ENCODE data around the gene ABCB9. TPM values are rescaled to one million over a fixed set of nuclear protein-coding genes. Genes with fewer than 3 reads are reported as not detected.

The ABCB9 gene
- total and polyA plus RNA-seq, 9 donors, result 1.7 to 14.3 (median 5.5) TPM

GRCh38 chr12:123003257-123003656 lies 37.0 kb upstream of the ABCB9 start:
- no peaks in the 10 kb centered on the region for H3K27me3 ChIP-seq
- no peak overlapping the region for H3K4me3 ChIP-seq
- no peak for DNase-seq
- H3K9me3 ChIP-seq, result no peaks in the 10 kb centered on the region
- TF ChIP-seq, protein P1, sequence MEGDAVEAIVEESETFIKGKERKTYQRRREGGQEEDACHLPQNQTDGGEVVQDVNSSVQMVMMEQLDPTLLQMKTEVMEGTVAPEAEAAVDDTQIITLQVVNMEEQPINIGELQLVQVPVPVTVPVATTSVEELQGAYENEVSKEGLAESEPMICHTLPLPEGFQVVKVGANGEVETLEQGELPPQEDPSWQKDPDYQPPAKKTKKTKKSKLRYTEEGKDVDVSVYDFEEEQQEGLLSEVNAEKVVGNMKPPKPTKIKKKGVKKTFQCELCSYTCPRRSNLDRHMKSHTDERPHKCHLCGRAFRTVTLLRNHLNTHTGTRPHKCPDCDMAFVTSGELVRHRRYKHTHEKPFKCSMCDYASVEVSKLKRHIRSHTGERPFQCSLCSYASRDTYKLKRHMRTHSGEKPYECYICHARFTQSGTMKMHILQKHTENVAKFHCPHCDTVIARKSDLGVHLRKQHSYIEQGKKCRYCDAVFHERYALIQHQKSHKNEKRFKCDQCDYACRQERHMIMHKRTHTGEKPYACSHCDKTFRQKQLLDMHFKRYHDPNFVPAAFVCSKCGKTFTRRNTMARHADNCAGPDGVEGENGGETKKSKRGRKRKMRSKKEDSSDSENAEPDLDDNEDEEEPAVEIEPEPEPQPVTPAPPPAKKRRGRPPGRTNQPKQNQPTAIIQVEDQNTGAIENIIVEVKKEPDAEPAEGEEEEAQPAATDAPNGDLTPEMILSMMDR (IDR thresholded peaks at IDR 0.05), result no peak
- TF ChIP-seq EP300 (IDR thresholded peaks at IDR 0.05) (no peak), POLR2A (IDR thresholded peaks at IDR 0.05) (no peak)
- H3K36me3 ChIP-seq, result no peaks in the 10 kb centered on the region
- 89 to 93% (median 92%) methylated on average over 6 of the region's 6 CpGs for WGBS, 3 donors
- no peaks in the 10 kb centered on the region for H3K4me1 ChIP-seq (ENCODE audit: insufficient read depth)
- intact Hi-C loops (cut with DNase I), result no loop called here
- no peak overlapping the region for H3K27ac ChIP-seq

DNA sequence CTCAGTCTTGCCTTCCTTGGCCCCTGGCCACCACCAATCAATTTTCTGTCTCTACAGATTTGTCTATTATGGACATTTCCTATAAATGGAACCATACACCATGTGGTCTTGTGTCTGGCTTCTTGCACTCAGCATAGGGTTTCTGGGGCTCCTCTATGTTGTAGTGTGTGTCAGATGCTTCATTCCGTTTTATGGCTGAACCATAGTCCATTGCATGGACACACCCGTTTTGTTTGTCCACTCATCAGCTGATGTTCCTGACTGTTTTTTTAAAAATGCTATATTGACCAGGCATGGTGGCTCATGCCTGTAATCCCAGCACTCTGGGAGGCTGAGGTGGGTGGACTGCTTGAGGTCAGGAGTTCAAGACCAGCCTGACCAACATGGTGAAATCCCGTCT lies 35.2 kb upstream of the ABCB9 start:
- H3K9me3 ChIP-seq, result no peaks in the 10 kb centered on the region
- no peaks in the 10 kb centered on the region for H3K27me3 ChIP-seq
- no peaks in the 10 kb centered on the region for H3K4me1 ChIP-seq (ENCODE audit: insufficient read depth)
- no peak for DNase-seq
- TF ChIP-seq, protein P1 (IDR thresholded peaks at IDR 0.05), result no peak
- TF ChIP-seq POLR2A (IDR thresholded peaks at IDR 0.05) (no peak), EP300 (IDR thresholded peaks at IDR 0.05) (no peak)
- H3K27ac ChIP-seq, result no peak overlapping the region
- WGBS, 3 donors, result 93 to 100% (median 95%) methylated on average over 3 of the region's 3 CpGs
- H3K4me3 ChIP-seq, result no peak overlapping the region
- intact Hi-C loops (cut with DNase I), result no loop called here
- H3K36me3 ChIP-seq, result no peaks in the 10 kb centered on the region

DNA sequence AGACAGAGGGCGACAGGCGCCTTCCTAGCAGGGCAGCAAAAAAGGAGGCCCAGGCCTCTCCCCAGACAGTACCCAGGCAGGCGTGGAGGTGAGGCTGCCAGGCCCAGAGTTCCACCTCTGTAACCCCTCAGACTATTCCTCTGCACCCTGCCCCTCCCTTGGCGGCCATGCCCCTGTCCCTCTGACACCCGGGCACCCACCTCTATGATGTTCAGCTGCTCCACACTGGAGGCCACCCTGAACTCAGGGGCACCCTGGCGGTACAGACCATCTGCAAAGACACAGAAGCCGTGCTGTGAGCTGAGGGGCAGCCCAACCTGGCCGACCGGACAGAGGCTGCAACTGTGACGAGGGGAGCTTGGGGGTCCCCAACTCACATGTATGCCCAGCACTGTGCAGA lies 34.3 kb upstream of the ABCB9 start:
- no peaks in the 10 kb centered on the region for H3K36me3 ChIP-seq
- intact Hi-C loops (cut with DNase I), result no loop called here
- no peak overlapping the region for H3K27ac ChIP-seq
- no peak overlapping the region for H3K4me3 ChIP-seq
- 93 to 94% (median 94%) methylated on average over 9 to 10 of the region's 10 CpGs for WGBS, 3 donors
- no peaks in the 10 kb centered on the region for H3K4me1 ChIP-seq (ENCODE audit: insufficient read depth)
- no peak for TF ChIP-seq POLR2A (IDR thresholded peaks at IDR 0.05)
- no peak for TF ChIP-seq EP300 (IDR thresholded peaks at IDR 0.05)
- TF ChIP-seq, protein P1 (IDR thresholded peaks at IDR 0.05), result no peak
- no peaks in the 10 kb centered on the region for H3K27me3 ChIP-seq
- H3K9me3 ChIP-seq, result no peaks in the 10 kb centered on the region
- DNase-seq, result no peak

GRCh38 chr12:122999986-123000420 lies 33.7 kb upstream of the ABCB9 start:
- H3K27ac ChIP-seq, result no peak overlapping the region
- 60 to 69% (median 68%) methylated on average over 20 of the region's 20 CpGs for WGBS, 3 donors
- H3K9me3 ChIP-seq, result no peaks in the 10 kb centered on the region
- H3K4me3 ChIP-seq, result no peak overlapping the region
- no peak for TF ChIP-seq POLR2A (IDR thresholded peaks at IDR 0.05)
- TF ChIP-seq EP300 (IDR thresholded peaks at IDR 0.05), result no peak
- TF ChIP-seq, protein P1 (IDR thresholded peaks at IDR 0.05), result no peak
- intact Hi-C loops (cut with DNase I), result no loop called here
- no peak for DNase-seq
- no peaks in the 10 kb centered on the region for H3K27me3 ChIP-seq
- H3K4me1 ChIP-seq (ENCODE audit: insufficient read depth), result no peaks in the 10 kb centered on the region
- H3K36me3 ChIP-seq, result no peaks in the 10 kb centered on the region
